Measurements from ENCODE around the gene PODXL. TPM values are rescaled to one million over a fixed set of nuclear protein-coding genes. Genes with fewer than 3 reads are reported as not detected.

Gene PODXL
- total and polyA plus RNA-seq, 2 donors from 2014 or later, result 114 to 150 TPM

GRCh38 chr7:131529179-131529578 is 27.2 kb downstream of the PODXL start:
- H3K4me3 ChIP-seq (ENCODE audit: low read length in 3 of 3), result no peak overlapping the region
- DNase-seq (peak in 1 of 5 donors; percentile 38), FAIRE-seq (no peak)
- H3K9ac ChIP-seq (ENCODE audit: low read length in 3 of 3), result peak overlapping the region in 1 of 3 donors; percentile 31
- H3K27me3 ChIP-seq (ENCODE audit: control insufficient read depth, insufficient read depth, low read length), result no peaks in the 10 kb centered on the region
- no peaks in the 10 kb centered on the region for H3K9me3 ChIP-seq (ENCODE audit: control insufficient read depth in 2 of 3, insufficient read depth in 1 of 3, low read length in 3 of 3)
- intact Hi-C loops (cut with DNase I), result no loop called here
- H3K4me1 ChIP-seq (ENCODE audit: control insufficient read depth in 2 of 3, insufficient read depth in 2 of 3, low read depth in 1 of 3, low read length in 3 of 3), result peaks cover 0 to 4% (median 0%) of the 10 kb centered on the region in 3 donors
- no peak for TF ChIP-seq CTCF (IDR thresholded peaks at IDR 0.05; ENCODE audit: borderline replicate concordance, extremely low read depth, insufficient read depth)
- H3K36me3 ChIP-seq (ENCODE audit: control insufficient read depth in 2 of 3, insufficient read depth in 3 of 3, low read length in 3 of 3), result no peaks in the 10 kb centered on the region
- peak overlapping the region; percentile 41 to 75 for H3K27ac ChIP-seq (ENCODE audit: low read depth in 2 of 2, low read length in 2 of 2)

GRCh38 chr7:131527456-131527855 is 29.0 kb downstream of the PODXL start:
- intact Hi-C loops (cut with DNase I), result no loop called here
- H3K4me3 ChIP-seq (ENCODE audit: low read length in 3 of 3), result no peak overlapping the region
- no peaks in the 10 kb centered on the region for H3K27me3 ChIP-seq (ENCODE audit: control insufficient read depth, insufficient read depth, low read length)
- H3K4me1 ChIP-seq (ENCODE audit: control insufficient read depth in 2 of 3, insufficient read depth in 2 of 3, low read depth in 1 of 3, low read length in 3 of 3), result peaks cover 0 to 4% (median 0%) of the 10 kb centered on the region in 3 donors
- H3K36me3 ChIP-seq (ENCODE audit: control insufficient read depth in 2 of 3, insufficient read depth in 3 of 3, low read length in 3 of 3), result no peaks in the 10 kb centered on the region
- H3K9ac ChIP-seq (ENCODE audit: low read length in 3 of 3), result no peak overlapping the region
- no peaks in the 10 kb centered on the region for H3K9me3 ChIP-seq (ENCODE audit: control insufficient read depth in 2 of 3, insufficient read depth in 1 of 3, low read length in 3 of 3)
- no peak for FAIRE-seq
- DNase-seq, result peak in 2 of 5 donors; percentile 5 to 15
- TF ChIP-seq CTCF (IDR thresholded peaks at IDR 0.05; ENCODE audit: borderline replicate concordance, extremely low read depth, insufficient read depth), result no peak
- H3K27ac ChIP-seq (ENCODE audit: low read depth in 2 of 2, low read length in 2 of 2), result no peak overlapping the region

- Histone ChIP-seq H3K4me1 (ENCODE audit: control insufficient read depth in 2 of 3, insufficient read depth in 2 of 3, low read depth in 1 of 3, low read length in 3 of 3) (peaks cover 0 to 7% (median 0%) of the 10 kb centered on the region in 3 donors), H3K36me3 (ENCODE audit: control insufficient read depth in 2 of 3, insufficient read depth in 3 of 3, low read length in 3 of 3) (no peaks in the 10 kb centered on the region), H3K27me3 (ENCODE audit: control insufficient read depth, insufficient read depth, low read length) (no peaks in the 10 kb centered on the region), H3K4me3 (ENCODE audit: low read length in 3 of 3) (no peak overlapping the region), H3K9ac (ENCODE audit: low read length in 3 of 3) (no peak overlapping the region), H3K27ac (ENCODE audit: low read depth in 2 of 2, low read length in 2 of 2) (peak overlapping the region in 1 of 2 donors; percentile 65), H3K9me3 (ENCODE audit: control insufficient read depth in 2 of 3, insufficient read depth in 1 of 3, low read length in 3 of 3) (no peaks in the 10 kb centered on the region)
- FAIRE-seq, result no peak
- no peak for DNase-seq
- intact Hi-C loops (cut with DNase I), result no loop called here
- no peak for TF ChIP-seq CTCF (IDR thresholded peaks at IDR 0.05; ENCODE audit: borderline replicate concordance, extremely low read depth, insufficient read depth)
Measured at GRCh38 chr7:131525820-131526219, 30.6 kb downstream of the PODXL start.

- Histone ChIP-seq H3K27ac (ENCODE audit: low read depth in 2 of 2, low read length in 2 of 2) (no peak overlapping the region), H3K27me3 (ENCODE audit: control insufficient read depth, insufficient read depth, low read length) (no peaks in the 10 kb centered on the region), H3K4me1 (ENCODE audit: control insufficient read depth in 2 of 3, insufficient read depth in 2 of 3, low read depth in 1 of 3, low read length in 3 of 3) (peaks cover 0 to 7% (median 0%) of the 10 kb centered on the region in 3 donors), H3K4me3 (ENCODE audit: low read length in 3 of 3) (no peak overlapping the region), H3K9me3 (ENCODE audit: control insufficient read depth in 2 of 3, insufficient read depth in 1 of 3, low read length in 3 of 3) (no peaks in the 10 kb centered on the region), H3K36me3 (ENCODE audit: control insufficient read depth in 2 of 3, insufficient read depth in 3 of 3, low read length in 3 of 3) (no peaks in the 10 kb centered on the region), H3K9ac (ENCODE audit: low read length in 3 of 3) (no peak overlapping the region)
- FAIRE-seq (no peak), DNase-seq (no peak)
- no peak for TF ChIP-seq CTCF (IDR thresholded peaks at IDR 0.05; ENCODE audit: borderline replicate concordance, extremely low read depth, insufficient read depth)
- intact Hi-C loops (cut with DNase I), result no loop called here
Measured at GRCh38 chr7:131524703-131525102, 31.7 kb downstream of the PODXL start.

Data from kidney (tissue), 14 donors.